K562 treated with DMSO at 1 percent for 24 hours (cell line): ENCODE measurements around the gene ZNF655. TPM values are rescaled to one million over a fixed set of nuclear protein-coding genes. Genes with fewer than 3 reads are reported as not detected.

Experiments used
- total RNA-seq: library from RNA; unstranded; fragments of 300-600 nt; gene quantifications from 2 replicates; pipeline ENCODE4 v1.2.3, GENCODE V29; 2022; ENCODE audit warnings: low read depth; ENCODE audit not compliant: insufficient read depth

The ZNF655 gene, protein sequence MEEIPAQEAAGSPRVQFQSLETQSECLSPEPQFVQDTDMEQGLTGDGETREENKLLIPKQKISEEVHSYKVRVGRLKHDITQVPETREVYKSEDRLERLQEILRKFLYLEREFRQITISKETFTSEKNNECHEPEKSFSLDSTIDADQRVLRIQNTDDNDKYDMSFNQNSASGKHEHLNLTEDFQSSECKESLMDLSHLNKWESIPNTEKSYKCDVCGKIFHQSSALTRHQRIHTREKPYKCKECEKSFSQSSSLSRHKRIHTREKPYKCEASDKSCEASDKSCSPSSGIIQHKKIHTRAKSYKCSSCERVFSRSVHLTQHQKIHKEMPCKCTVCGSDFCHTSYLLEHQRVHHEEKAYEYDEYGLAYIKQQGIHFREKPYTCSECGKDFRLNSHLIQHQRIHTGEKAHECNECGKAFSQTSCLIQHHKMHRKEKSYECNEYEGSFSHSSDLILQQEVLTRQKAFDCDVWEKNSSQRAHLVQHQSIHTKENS
- total RNA-seq = 61.0 and 64.6 TPM in 2 replicates

DNA sequence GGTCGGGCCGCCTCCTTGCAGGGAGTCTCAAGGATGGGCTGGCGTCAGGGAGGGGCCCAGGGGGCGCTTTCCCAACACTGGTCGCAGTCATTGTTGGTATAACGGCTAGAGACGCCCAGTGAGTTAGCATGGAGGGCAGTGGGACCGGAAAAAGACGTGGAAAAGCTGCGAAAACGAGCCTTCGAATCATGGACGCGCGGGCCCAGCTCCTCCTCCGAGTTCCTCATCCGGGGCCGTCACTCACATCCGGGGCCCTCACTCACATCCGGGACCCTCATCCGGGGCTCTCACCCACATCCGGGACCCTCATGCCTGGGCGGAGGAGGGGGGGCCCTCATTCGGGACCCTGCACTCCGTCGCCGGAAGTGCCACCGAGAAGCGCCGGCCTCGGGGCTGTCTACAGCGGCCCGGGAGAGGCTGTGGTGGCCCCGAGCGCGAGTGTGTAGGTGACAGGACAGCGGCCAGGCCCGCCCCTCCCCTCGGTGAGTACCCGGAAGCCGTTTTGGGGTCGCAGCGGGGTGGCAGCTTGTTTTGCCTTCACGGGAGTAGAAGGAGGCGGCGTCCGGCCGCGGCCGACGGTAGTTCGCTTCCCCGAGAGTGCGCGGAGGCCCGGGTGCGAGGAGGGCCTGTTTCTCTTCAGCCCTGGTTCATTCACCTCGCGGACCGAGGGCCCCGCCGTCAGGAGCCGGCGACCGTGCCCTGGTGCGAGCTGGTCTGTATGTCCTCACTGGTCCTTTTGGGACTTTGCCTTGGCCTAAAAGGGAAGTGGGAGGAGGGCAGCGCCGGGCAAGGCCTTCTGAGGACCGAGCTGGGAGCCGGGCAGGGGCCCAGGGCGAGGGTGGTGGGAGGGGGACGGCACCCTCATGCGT, at the start of gene ZNF655:
Gene ZNF655, plus strand, starts transcription at position 337 of the 869 bp plus-strand sequence. CDS start 1,918 bp downstream, outside the sequence.

DNA sequence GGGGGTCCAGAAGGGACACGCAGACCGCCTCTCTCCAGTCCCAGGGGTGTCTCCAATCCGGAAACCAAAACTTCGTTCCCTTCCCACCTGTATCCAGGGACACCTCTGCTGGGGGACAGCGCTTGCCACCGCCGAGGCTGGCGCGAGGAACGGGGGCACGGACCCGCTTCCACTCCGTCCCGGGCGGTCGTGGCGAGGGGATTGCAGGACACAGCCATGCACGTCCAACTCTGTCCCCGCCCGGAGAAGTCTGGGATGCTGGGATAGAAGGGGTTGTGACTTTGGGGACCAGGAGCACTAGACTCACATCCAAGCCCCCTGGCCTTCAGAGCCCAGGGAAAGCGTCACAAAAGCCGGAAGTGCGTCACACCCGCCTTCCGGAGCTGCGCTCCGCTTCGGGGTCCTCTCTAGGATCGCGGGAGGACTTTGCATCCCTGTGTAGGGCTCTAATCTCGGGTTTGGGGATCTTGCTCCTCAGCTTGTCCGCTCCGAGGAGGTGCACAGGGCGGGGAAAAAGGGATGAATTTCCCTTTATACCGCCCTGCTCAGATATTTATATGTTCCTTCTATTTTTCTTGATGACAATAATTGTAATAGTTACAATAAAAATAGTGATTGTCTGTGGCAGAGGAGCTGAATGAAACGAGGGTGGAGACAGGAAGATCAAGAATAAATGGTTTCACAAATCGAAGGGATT, 6.5 kb upstream of the ZNF655 start, which contains the start of gene FAM200A:
Gene FAM200A, minus strand, starts transcription at position 348 of the 697 bp plus-strand sequence. CDS start 3,707 bp downstream, outside the sequence.

DNA sequence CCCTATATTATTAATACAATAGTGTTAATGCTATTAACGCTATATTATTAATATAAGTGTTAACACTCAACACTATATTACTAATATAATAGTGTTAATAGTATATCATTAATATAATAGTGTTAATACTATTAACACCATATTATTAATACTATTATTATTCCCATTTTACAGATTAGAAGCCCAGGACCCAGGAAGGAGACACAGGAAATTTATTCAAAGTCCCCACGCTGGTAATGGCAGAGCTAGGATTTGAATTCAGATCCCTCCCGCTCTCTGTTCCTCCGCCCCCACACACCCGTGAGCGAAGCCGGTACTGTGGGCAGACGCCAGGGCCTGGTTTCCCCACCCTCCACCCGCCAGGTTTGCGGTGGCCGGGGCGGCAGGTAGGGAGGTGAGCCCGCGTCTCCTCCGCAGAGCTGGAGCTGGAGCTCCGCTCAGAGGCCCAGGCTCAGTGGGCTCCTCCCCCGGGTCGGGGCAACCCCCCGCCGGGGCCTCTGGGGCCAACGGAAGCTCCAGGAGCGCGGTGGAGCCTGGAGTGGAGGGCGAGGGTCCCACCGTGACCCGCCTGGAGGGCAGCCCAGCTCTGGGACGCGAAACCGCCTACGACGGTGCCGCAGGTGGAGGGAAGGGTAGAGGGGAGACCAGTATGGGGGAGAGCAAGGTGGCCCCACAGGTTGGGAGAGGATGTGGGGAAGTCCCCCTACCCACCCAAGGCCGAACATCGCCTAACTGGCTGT, 39.5 kb downstream of the ZNF655 start, which contains the start of gene TMEM225B:
Gene TMEM225B, plus strand, starts transcription at position 506 of the 740 bp plus-strand sequence. CDS start 6,122 bp downstream, outside the sequence.

DNA sequence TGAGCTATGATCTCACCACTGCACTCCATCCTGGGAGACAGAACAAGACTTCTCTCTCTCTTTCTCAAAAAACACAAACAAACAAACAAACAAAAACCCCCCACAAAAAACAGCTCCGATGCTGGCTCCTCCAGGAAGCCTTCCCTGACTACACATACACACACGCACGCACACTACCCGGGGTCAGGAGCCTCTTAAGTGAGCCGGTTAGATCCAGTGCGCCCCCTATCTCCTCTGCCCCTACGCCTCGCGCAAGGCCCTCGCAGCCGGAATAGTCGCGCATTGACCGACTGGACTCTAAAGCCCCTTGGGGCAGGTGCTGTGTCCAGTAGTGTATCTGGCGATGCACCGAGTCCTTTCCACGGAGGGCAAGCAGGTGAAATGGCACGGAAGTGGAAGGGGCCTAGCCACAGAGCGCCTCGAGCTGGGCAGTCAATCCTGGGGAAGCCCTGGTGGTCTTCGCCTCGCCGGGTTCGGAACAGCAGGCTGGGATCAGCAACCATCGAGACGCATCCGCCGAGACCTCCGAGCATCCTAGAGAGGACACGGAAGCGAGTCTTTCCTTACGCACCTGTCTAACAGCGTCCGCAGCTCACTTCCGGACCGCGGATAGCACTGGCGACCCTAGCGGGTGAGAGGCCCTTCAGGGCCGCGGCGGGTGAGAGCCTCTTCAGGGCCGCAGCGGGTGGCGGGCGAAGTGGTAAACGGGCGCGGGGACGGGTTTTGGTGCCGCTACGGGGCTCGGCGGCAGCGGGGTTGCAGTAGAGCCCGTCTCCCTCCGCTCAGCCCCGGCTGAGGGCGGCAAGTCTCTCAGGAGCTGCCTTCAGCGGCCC, 58.1 kb downstream of the ZNF655 start, which contains the start of gene ZSCAN25:
Gene ZSCAN25, plus strand, starts transcription at position 588 of the 833 bp plus-strand sequence. CDS start 2,661 bp downstream, outside the sequence.

Other genes with a start within 250 kb of the ZNF655 start
- gene ARPC1A, start 232.7 kb upstream of the ZNF655 start, total RNA-seq = 122 and 135 TPM in 2 replicates
- gene ARPC1B, start 183.9 kb upstream of the ZNF655 start, total RNA-seq = 1,077 and 1,088 TPM in 2 replicates
- 162 and 168 TPM in 2 replicates for gene PDAP1, start 150.0 kb upstream of the ZNF655 start, total RNA-seq
- gene BUD31, start 149.7 kb upstream of the ZNF655 start, total RNA-seq = 177 and 213 TPM in 2 replicates
- gene PTCD1, start 119.8 kb upstream of the ZNF655 start, total RNA-seq = 14.0 and 15.7 TPM in 2 replicates
- gene CPSF4, start 119.7 kb upstream of the ZNF655 start, total RNA-seq = 104 TPM in 2 replicates
- 1,250 and 1,342 TPM in 2 replicates for gene ATP5MF, start 92.5 kb upstream of the ZNF655 start, total RNA-seq
- 10.0 and 16.6 TPM in 2 replicates for gene ZNF789, start 85.8 kb upstream of the ZNF655 start, total RNA-seq
- gene ZNF394, start 58.4 kb upstream of the ZNF655 start, total RNA-seq = 26.7 and 30.4 TPM in 2 replicates
- gene ZKSCAN5, start 54.0 kb upstream of the ZNF655 start, total RNA-seq = 11.7 and 12.9 TPM in 2 replicates
- gene FAM200A, start 6.5 kb upstream of the ZNF655 start, total RNA-seq = 5.2 and 6.4 TPM in 2 replicates
- gene TMEM225B, start 39.6 kb downstream of the ZNF655 start, total RNA-seq = 0.42 and 1.1 TPM in 2 replicates
- gene ZSCAN25, start 58.3 kb downstream of the ZNF655 start, total RNA-seq = 10.4 and 11.2 TPM in 2 replicates
- gene CYP3A5, start 121.4 kb downstream of the ZNF655 start, total RNA-seq = 4.8 and 6.7 TPM in 2 replicates
- not detected in 2 replicates for gene CYP3A7, start 176.6 kb downstream of the ZNF655 start, total RNA-seq
- gene CYP3A4, start 225.5 kb downstream of the ZNF655 start, total RNA-seq = not detected in 2 replicates